ENCODE results near the gene AP1S3.

The AP1S3 gene

GRCh38 chr2:223787358-223787757, 50.0 kb downstream of the AP1S3 start:
- H3K4me3 ChIP-seq (ENCODE audit: low read depth in 1 of 2, low read length in 1 of 2): no peak overlapping the region
- no peaks in the 10 kb centered on the region for H3K9me3 ChIP-seq
- no peak for TF ChIP-seq CTCF (IDR thresholded peaks at IDR 0.05)
- no peak overlapping the region for H3K27ac ChIP-seq
- no peaks in the 10 kb centered on the region for H3K36me3 ChIP-seq
- no peaks in the 10 kb centered on the region for H3K27me3 ChIP-seq
- no peaks in the 10 kb centered on the region for H3K4me1 ChIP-seq (ENCODE audit: control insufficient read depth in 1 of 2, insufficient read depth in 1 of 2, low read depth in 1 of 2, low read length in 1 of 2)

DNA sequence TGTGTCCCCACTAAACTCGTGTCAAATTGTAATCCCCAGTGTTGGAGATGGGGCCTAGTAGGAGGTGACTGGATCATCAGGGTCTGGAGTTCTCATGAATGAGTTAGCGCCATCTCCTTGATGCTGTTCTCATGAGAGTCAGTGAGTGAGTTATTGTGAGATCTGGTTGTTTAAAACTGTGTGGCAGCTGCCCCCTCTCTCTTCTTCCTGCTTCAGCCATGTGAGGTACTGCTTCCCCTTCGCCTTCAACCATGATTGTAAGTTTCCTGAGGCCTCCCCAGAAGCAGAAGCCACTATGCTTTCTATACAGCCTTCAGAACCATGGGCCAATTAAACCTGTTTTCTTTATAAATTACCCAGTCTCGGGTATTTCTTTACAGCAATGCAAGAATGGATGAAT, 50.4 kb downstream of the AP1S3 start:
- Histone ChIP-seq H3K27me3 (no peaks in the 10 kb centered on the region), H3K4me1 (ENCODE audit: control insufficient read depth in 1 of 2, insufficient read depth in 1 of 2, low read depth in 1 of 2, low read length in 1 of 2) (no peaks in the 10 kb centered on the region), H3K27ac (no peak overlapping the region), H3K36me3 (no peaks in the 10 kb centered on the region), H3K4me3 (ENCODE audit: low read depth in 1 of 2, low read length in 1 of 2) (no peak overlapping the region), H3K9me3 (no peaks in the 10 kb centered on the region)
- no peak for TF ChIP-seq CTCF (IDR thresholded peaks at IDR 0.05)

DNA sequence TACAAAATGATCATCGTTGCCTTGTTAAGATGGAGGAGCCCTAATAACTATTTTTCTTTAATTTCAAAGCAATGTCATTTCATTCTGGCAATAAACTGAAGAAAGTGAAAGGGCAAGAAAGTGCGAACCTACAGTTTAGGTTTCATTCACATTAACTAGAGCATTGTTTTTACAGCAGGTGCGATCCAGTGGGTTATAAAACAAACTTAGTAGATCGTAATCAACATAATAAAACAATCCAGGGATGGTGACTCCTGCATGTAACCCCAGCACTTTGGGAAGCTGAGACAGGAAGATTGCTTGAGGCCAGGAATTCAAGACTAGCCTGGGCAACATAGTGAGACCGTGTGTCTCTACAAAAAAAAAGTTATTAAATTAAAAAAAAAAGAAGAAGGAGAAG, 51.1 kb downstream of the AP1S3 start:
- no peak for TF ChIP-seq CTCF (IDR thresholded peaks at IDR 0.05)
- H3K9me3 ChIP-seq: no peaks in the 10 kb centered on the region
- H3K36me3 ChIP-seq: no peaks in the 10 kb centered on the region
- no peaks in the 10 kb centered on the region for H3K4me1 ChIP-seq (ENCODE audit: control insufficient read depth in 1 of 2, insufficient read depth in 1 of 2, low read depth in 1 of 2, low read length in 1 of 2)
- H3K4me3 ChIP-seq (ENCODE audit: low read depth in 1 of 2, low read length in 1 of 2): no peak overlapping the region
- no peak overlapping the region for H3K27ac ChIP-seq
- H3K27me3 ChIP-seq: no peaks in the 10 kb centered on the region

DNA sequence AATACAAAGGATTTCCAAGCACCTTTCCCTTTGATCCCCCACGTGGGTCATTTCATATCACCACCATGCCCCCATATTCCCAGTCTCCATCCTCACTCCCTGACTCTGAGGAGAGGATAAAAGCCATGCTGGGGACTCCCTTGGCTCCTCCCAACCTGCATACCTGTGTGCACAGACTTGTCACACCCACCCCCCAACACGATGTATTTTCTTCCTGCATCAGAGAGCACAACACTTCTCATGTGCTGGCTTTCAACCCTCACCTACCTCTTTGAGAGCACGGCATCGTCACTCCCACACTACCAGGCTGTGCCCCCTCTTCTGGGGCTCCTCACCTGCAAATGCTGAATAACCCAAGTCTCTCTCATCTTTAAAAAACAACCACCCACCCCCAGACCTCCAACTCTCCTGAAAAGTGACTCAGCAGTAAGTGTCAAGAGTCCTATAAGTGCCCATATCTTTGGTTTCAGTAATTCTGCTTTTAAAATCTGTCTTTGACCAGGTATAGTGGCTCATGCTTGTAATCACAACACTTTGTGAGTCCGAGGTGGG, 53.1 kb downstream of the AP1S3 start:
- Histone ChIP-seq H3K4me1 (ENCODE audit: control insufficient read depth in 1 of 2, insufficient read depth in 1 of 2, low read depth in 1 of 2, low read length in 1 of 2) (no peaks in the 10 kb centered on the region), H3K9me3 (no peaks in the 10 kb centered on the region), H3K27ac (no peak overlapping the region), H3K4me3 (ENCODE audit: low read depth in 1 of 2, low read length in 1 of 2) (no peak overlapping the region), H3K36me3 (no peaks in the 10 kb centered on the region), H3K27me3 (no peaks in the 10 kb centered on the region)
- TF ChIP-seq CTCF (IDR thresholded peaks at IDR 0.05): no peak

GRCh38 chr2:223782629-223783028, 54.8 kb downstream of the AP1S3 start:
- H3K27ac ChIP-seq: no peak overlapping the region
- no peaks in the 10 kb centered on the region for H3K4me1 ChIP-seq (ENCODE audit: control insufficient read depth in 1 of 2, insufficient read depth in 1 of 2, low read depth in 1 of 2, low read length in 1 of 2)
- no peak for TF ChIP-seq CTCF (IDR thresholded peaks at IDR 0.05)
- no peaks in the 10 kb centered on the region for H3K27me3 ChIP-seq
- H3K4me3 ChIP-seq (ENCODE audit: low read depth in 1 of 2, low read length in 1 of 2): no peak overlapping the region
- no peaks in the 10 kb centered on the region for H3K36me3 ChIP-seq
- H3K9me3 ChIP-seq: no peaks in the 10 kb centered on the region

- Histone ChIP-seq H3K4me1 (ENCODE audit: control insufficient read depth in 1 of 2, insufficient read depth in 1 of 2, low read depth in 1 of 2, low read length in 1 of 2) (no peaks in the 10 kb centered on the region), H3K4me3 (ENCODE audit: low read depth in 1 of 2, low read length in 1 of 2) (no peak overlapping the region), H3K36me3 (no peaks in the 10 kb centered on the region), H3K9me3 (no peaks in the 10 kb centered on the region), H3K27me3 (no peaks in the 10 kb centered on the region), H3K27ac (no peak overlapping the region)
- no peak for TF ChIP-seq CTCF (IDR thresholded peaks at IDR 0.05)
Observed at GRCh38 chr2:223781560-223781959, 55.8 kb downstream of the AP1S3 start.

Data from neutrophil (primary cell).